GM21423 (cell line): ENCODE measurements around the gene TMEM238L.

ENCODE experiments used
- ATAC-seq: cut with Tn5 transposase; IDR thresholded peaks from one replicate; pipeline ENCODE4 v1.9.1; 2021; ENCODE audit warnings: mild to moderate bottlenecking, moderate library complexity; ENCODE audit not compliant: unreplicated experiment

TMEM238L gene

GRCh38 chr17:10805911-10806310 is 2.0 kb upstream of the TMEM238L start:
- no peak for ATAC-seq

DNA sequence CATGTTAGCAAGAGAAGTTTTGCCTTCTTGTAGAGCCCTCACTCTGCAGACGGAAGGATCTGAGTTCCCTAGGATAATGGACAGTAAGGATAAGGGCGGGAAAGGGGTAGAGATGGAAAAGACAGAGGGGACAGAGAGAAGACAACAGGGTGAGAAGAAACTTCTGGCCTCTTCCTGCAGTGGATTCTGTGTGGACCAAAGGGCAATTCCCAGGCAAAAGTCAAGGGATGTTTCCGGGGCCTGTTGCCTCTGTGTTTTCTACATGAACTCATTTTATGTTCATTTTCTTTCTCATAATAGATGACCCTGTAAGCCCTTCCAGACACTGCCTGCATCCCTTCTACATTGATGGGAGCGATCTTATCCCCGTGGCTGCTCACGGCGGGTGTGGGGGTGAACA is 647 bp upstream of the TMEM238L start:
- no peak for ATAC-seq

GRCh38 chr17:10803350-10803749 is 549 bp downstream of the TMEM238L start:
- ATAC-seq, result no peak

DNA sequence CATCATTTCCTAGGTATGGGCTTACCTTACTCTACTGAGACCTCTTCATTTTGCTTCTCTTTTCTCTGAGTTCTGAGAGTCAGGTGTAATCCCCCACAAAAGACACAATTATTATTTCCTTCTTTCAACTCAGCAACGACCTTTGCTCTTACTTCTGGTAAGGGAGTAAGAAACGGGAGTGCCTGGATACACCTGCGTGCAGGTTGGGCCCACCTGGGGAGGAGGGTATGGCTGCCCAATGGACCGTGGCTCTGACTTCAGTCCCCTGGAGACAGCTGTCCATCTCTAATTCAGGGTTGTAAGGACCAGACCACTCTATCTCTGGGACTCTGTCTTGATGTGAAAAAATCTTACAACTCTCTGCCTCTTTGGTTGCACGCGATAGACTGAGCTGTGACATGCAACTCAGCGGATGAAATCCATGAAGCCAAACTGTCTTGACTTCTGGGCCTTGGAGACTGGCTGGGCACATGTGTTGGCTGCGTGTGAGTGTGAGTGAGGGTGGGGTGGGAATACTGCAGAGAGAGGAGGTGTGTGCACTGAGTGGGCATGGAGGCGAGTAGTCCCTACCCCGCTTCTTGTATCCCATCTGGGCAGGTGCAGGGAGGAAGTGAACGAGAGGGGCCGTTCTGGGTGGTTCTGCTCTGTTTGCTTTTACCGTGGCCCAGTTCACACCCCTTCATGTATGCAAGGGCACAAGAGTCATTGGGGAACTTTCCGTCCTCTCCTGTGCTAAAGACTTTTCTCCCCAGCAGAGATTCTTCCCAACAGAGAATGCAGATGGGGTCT is 1.2 kb downstream of the TMEM238L start:
- ATAC-seq, result no peak

DNA sequence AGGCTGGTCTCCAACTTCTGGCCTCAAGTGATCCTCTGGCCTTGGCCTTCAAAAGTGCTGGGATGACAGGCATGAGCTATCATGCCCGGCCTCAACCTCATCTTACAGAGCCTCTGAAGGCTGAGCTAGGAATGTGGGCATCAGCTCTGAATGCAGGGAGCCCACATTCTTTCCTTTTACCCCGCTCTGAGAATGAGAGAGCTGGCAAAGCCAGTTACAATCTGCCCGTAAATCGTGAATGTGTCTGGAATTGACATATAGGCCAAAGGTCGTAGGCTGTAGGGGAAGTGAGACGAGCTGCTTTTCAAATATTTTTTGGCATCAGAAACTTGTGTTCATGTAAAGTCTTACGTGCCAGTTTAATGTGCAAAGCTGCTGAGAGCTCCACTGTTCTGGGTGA is 4.5 kb downstream of the TMEM238L start:
- ATAC-seq, result no peak

DNA sequence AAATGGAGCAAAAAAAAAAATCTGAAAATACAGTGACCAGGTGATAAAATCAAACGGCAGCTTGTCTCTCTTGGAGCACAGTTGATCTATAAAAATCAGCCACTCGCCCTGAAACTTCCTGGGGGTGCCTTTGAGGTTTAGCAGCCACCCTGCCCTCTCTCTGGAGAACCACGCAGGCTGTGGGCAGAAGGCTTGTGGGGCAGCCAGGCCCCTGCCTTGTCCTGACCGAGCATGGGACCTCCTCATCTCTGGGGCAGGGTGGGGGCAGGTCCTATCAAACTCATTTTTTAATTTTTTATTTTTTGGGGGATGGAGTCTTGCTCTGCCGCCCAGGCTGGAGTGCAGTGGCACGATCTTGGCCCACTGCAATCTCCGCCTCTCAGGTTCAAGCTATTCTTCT is 5.0 kb downstream of the TMEM238L start:
- ATAC-seq, result no peak

DNA sequence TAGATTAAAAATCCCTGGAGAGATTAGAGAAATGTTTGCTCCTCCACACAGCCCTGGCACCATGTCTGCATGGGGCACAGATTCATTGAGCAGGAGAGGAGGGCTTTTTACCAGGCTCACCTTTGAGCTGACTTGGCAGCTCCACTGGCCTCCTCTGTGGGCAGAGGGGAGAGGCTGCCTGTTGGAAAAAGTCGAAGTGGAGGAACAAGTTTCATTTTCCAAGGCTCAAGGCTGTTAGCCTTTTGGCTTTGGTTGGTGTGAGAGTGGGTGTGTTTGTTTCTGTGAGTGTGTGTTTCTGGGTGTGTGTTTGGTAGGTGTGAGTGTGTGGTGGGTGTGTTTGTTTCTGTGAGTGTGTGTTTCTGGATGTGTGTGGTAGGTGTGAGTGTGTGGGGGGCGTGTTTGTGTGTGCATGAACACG is 5.6 kb downstream of the TMEM238L start:
- ATAC-seq, result no peak

- ATAC-seq, result no peak
Measured at GRCh38 chr17:10797476-10798328, 6.2 kb downstream of the TMEM238L start.

GRCh38 chr17:10793816-10794215 is 10.1 kb downstream of the TMEM238L start:
- ATAC-seq, result no peak

GRCh38 chr17:10793256-10793655 is 10.6 kb downstream of the TMEM238L start:
- no peak for ATAC-seq

DNA sequence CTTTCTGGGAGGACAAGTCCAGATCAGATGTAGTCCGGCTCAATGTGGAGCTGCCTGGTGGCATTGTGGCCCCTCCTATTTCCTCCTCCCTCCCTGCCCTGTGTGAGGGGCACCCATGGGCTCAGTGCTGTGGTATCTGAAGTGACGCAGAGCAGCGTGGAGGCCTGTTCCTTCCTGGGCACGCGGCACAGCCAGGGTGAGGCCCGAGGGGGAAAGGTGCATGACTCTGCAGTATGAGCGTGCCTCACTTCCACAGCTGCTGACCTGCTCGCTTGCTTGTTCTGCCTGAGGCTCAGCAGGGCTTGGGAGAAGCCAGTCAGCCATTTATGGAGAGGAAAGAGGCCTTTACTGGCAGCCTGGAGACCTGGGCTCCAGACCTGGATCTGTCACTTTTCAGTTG is 11.7 kb downstream of the TMEM238L start:
- ATAC-seq, result no peak

DNA sequence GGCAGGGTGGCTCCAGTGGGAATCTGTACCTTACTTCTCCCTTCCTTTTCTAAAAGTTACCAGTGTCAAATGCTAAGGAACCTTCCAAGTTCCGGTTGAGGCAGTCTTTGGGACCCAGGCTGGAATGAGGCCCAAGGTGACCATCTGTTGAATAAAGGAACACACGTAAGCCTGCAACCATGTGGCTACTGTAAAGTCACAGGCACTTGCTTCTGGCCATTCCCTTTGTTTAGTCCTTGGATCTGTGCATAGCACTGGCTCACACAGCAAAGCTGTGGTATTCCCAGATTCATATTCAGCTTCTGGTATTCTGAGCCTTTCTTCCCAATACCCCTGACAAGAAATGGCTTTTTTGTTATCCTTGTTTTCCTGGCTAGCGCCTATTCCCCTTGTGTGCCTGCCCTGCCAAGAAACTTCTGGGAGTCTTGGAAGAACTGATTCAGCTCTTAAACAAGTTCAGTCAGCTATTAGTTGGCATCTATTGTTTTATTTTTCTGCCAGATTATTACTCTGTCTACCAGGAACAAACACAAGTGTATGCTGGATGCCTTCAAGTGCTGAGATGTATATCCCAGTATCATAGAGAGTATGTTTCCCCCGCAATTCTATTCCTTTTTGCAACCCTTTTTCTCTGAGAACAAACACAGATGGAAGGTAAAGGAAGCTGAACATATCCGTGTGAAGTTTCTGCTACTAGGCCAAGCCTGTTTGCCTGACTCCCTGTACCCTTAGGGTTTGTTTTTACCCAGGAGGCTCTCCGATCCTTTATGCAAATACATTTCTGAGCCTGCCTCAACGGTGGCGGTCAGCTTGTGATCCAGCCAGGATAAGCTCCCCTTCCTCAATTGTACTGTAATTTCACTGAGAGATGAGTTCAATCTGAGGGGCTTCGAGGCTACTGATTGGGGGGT is 13.2 kb downstream of the TMEM238L start:
- ATAC-seq, result no peak

DNA sequence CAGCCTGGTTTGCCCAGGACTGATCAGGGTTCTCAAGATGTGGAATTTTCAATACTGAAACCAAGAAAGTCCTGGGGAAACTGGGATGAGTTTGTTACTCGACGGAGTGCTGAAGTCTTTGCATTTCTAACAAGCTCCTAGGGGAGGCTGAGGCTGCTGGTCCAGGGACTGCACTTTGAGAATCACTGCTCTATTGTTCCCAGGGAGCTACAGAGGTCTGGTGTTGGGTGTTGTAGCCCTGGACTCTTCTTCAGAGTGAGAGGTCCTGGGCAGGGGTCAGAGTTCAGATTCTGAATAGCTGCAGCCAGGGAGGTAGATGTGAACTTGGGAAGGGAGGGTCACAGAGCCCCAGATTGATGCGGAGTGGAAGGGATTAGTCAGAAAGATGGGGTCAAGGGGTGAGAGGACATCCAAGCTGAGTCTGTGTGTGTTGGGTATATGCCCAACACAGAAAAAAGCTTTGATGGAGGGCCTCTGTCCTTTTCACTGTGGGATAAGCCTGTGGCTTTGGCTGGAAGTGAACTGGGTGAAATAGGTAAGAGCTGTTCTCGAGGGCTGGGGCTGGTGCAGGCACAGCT is 14.1 kb downstream of the TMEM238L start:
- ATAC-seq, result no peak

- ATAC-seq, result no peak
Measured at GRCh38 chr17:10787306-10788045, 16.4 kb downstream of the TMEM238L start.

GRCh38 chr17:10785295-10785694 is 18.6 kb downstream of the TMEM238L start:
- no peak for ATAC-seq

GRCh38 chr17:10779609-10780008 is 24.3 kb downstream of the TMEM238L start:
- no peak for ATAC-seq

DNA sequence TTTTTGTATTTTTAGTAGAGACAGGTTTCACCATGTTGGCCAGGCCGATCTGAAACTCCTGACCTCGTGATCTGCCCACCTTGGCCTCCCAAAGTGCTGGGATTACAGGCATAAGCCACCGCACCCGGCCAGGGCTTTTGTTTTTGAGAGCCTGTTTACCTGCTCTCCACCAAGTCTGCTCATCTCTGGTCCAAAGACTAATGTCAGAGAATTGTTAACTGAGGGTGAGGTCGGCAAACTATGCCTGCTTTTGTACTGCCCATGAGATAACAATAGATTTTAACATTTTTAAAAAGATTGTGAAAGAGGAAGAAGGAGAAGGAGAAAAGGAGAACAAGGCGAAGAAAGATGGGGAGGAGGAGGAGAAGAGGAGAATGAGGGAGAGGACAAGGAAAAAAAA is 26.0 kb downstream of the TMEM238L start:
- ATAC-seq, result no peak

GRCh38 chr17:10777131-10777807 is 26.6 kb downstream of the TMEM238L start:
- no peak for ATAC-seq

GRCh38 chr17:10776381-10776780 is 27.5 kb downstream of the TMEM238L start:
- ATAC-seq, result no peak
